GM12891 (cell line): ENCODE measurements around the gene VMAC.

Experiments used
- POLR2A ChIP-seq: IDR thresholded peaks from 2 replicates; pipeline ENCODE4 v1.6.1; 2011; ENCODE audit warnings: low read depth, low read length, control low read depth
- POLR2AphosphoS5 ChIP-seq: IDR thresholded peaks from 2 replicates; pipeline ENCODE4 v1.6.1; 2011; ENCODE audit warnings: low read depth, low read length, control low read depth
- TAF1 ChIP-seq: IDR thresholded peaks from 2 replicates; pipeline ENCODE4 v1.6.1; 2011; ENCODE audit warnings: low read depth, low read length, control low read depth

GRCh38 chr19:5951338-5951861 is 46.7 kb downstream of the VMAC start:
- TF ChIP-seq POLR2A, result no peak
- no peak for TF ChIP-seq POLR2AphosphoS5
- no peak for TF ChIP-seq TAF1
